Subcutaneous adipose tissue (tissue), 4 donors: ENCODE results near the gene FBLN2. TPM values are rescaled to one million over a fixed set of nuclear protein-coding genes. Genes with fewer than 3 reads are reported as not detected.

Experiments
- total RNA-seq, 4 donors: library from RNA; depleted of rRNA; stranded (reverse); fragments of >200 nt; gene quantifications; one replicate each; pipeline ENCODE4 v1.1.0, GENCODE V29; 2016
- TF ChIP-seq, protein P1 (sequence below): fragments of 450-650 bp; IDR thresholded peaks from one replicate; pipeline ENCODE4 v1.5.1; 2016; ENCODE audit warnings: low read depth, mild to moderate bottlenecking, control low read depth, antibody characterized with exemption, moderate library complexity

Gene FBLN2
- total RNA-seq, 4 donors from 2014 or later = 215 to 456 (median 410) TPM

DNA sequence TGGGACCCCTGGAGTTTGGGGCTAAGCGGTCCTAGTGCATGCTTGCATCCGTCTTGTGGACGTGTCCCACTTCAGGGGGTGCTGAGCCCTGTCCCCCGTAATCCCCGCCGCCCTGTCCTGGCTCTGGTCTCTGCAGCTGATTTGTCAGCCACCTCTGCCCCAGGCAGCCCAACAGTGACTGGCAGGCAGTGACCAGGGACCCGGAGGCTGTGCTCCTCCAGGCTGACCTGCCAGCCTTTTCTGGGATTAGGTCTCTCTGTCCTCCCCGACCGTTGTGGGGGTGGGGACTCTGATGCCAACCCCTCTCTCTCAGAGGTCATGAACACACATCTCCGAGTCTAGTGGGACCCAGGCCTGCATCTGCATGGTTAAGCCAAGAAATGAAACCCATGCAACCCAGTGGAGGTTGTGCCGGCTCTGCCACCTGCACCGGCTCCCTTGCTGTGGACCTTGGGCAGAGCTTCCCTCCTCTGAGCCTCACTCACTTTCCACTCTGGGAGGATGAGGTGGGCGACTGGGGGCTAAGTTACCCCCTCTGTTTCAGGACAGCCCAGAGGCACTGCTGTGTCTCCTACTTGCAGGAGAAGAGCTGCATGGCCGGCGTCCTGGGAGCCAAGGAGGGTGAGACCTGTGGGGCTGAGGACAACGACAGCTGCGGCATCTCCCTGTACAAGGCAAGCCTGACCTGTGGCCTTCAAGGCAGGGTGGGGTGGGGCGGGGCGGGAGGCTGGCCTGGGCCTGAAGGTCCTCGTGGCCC lies 60.2 kb downstream of the FBLN2 start:
- TF ChIP-seq, protein P1, sequence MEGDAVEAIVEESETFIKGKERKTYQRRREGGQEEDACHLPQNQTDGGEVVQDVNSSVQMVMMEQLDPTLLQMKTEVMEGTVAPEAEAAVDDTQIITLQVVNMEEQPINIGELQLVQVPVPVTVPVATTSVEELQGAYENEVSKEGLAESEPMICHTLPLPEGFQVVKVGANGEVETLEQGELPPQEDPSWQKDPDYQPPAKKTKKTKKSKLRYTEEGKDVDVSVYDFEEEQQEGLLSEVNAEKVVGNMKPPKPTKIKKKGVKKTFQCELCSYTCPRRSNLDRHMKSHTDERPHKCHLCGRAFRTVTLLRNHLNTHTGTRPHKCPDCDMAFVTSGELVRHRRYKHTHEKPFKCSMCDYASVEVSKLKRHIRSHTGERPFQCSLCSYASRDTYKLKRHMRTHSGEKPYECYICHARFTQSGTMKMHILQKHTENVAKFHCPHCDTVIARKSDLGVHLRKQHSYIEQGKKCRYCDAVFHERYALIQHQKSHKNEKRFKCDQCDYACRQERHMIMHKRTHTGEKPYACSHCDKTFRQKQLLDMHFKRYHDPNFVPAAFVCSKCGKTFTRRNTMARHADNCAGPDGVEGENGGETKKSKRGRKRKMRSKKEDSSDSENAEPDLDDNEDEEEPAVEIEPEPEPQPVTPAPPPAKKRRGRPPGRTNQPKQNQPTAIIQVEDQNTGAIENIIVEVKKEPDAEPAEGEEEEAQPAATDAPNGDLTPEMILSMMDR = no peak

DNA sequence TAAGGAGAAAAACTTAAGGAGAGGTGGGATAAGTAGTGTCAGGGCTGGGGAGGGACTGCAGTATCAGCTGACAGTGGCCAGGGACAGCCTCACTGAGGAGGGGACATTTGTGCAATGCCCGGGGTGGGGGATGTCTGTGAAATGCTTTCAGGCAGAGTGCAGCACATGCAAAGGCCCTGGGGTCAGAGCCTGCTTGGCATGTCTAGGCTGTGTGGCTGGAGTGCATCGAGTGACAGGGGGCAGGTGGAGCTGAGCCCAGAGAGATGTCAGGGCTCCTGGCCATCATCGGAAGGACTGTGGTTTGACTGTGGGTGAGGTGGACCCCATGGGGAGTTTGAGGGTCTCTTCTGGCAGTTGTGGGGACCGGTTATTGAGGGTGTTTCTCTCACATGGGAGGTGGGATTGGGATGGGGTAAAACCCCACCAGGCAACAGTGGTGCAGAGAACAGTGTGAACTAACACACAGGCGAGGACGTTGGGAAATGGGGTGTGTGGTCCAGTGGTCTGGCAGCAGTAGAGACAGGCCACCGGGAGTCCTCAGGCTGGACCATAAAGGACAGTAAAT lies 61.2 kb downstream of the FBLN2 start:
- TF ChIP-seq, protein P1 = no peak

DNA sequence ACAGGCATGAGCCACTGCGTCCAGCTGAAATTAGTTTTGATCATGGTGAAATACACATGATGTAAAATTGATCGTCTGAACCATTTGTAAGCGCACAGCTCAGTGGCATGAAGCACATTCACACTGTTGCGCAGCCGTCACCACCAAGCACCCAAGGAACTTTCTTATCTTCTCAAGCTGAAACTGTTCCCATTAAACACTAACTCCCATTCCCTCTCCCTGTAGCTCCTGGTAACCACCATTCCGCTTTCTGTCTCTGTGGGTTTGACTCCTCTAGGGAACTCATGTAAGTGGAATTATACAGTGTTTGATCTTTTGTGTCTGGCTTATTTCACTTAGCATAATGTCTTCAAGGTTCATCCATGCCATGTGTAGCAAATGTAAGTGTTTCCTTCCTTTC lies 62.3 kb downstream of the FBLN2 start:
- TF ChIP-seq, protein P1 = no peak

DNA sequence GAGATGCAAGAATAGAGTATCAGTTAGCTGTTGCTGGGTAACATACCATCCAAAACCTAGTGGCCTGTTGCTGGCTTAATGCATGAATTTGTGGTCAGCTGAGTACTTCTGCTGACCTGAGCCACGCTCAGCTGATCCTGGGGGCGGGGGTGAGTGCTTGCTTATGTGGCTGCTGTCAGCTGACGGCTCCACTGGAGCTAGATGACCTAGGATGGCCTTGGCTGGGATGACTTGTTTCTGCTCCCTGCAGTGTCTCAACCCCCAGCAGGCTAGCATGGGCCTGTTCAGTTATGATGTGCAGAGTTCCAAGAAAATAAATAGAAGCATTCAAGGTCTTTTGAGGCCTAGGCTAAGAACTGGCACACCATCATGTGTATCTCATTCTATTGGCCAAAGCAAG lies 63.9 kb downstream of the FBLN2 start:
- TF ChIP-seq, protein P1 = no peak

- TF ChIP-seq, protein P1 = no peak
Measured at GRCh38 chr3:13613343-13614190, 64.6 kb downstream of the FBLN2 start.

GRCh38 chr3:13614607-13615006 lies 65.7 kb downstream of the FBLN2 start:
- TF ChIP-seq, protein P1 = no peak

DNA sequence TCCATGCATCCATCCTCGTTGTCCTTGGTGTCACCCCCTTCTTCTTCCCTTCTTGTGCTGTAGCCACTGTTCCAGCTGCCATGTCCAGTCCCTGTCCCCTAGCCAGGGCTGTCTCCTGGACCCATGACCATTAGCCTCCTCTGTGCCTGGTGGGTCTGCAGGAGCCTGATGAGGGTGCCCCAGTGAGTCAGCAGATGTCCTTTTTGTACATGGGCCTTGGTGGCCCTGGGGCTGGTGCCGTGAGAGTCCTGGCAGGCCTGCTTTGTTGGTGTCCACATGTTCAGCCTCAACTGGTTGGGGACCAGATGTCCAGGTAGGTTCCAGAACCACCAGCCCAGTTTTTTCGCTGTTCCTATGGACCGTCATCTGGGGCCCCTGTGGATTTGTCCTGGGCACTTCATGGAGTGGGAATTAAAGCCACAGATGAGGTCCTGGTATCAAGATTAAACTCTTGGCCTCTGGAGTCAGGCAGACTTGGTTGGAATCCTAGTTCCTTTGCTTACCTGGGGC lies 66.1 kb downstream of the FBLN2 start:
- TF ChIP-seq, protein P1 = no peak
